ENCODE measurements around the gene BRMS1.
A peak's percentile ranks its signal among the peaks of the same experiment; 100 is the strongest.
"Not testable (repeated sequence)": the region's sequence is repeated elsewhere in the genome, so short reads cannot be mapped to it uniquely, and the experiment has no call there.

Gene BRMS1

DNA sequence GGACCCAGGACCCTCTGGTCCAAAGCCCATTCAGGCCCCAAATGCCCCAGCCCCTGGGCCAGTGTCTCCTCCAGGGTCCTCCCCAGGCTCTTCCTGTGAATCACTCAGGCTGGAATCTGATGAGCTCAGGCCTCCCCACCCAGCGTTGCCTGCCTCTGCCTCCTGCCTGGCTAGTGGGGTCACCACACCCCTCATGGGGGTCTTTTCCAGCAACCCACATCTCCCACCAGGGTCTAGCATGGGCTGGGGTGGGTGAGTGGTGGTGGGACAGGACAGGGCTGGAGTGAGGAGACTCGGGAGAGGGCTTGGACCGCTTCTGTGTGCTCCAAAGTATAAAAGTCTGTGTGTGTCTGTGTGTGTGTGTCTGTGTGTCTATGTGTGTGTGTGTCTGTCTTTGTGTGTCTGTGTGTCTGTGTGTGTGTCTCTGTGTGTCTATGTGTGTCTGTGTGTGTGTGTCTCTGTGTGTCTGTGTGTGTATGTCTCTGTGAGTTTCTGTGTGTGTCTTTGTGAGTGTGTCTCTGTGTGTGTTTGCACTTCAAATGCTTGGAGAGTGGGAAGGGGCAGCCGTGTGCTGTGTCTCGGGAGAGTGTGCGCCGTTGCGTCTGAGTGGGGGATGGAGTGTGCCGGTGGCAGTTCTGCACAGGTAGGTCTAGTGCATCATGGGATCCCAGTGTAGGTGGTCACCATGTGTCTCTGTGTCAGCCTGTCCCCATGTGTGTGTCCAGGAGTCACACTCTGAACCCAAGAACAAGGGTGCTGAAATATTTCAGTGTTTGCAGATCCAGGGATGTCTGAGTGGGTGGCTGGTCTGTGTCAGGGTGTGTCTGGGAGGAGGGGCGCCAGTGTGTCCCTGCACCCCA, 17.5 kb downstream of the BRMS1 start:
- H3K36me3 ChIP-seq (ENCODE audit: control insufficient read depth, insufficient read depth, low read length), result peaks cover 15% of the 10 kb centered on the region
- H3K9me3 ChIP-seq (ENCODE audit: control insufficient read depth, low read length), result no peaks in the 10 kb centered on the region
- no peak overlapping the region for H3K4me3 ChIP-seq (ENCODE audit: extremely low read depth, insufficient read depth, low read length, poor library complexity, severe bottlenecking)
- 85 to 90% methylated on average over 8 to 9 of the region's 10 CpGs for WGBS, 2 experiments (ENCODE audit: insufficient coverage in 2 of 2)
- H3K4me1 ChIP-seq (ENCODE audit: control insufficient read depth, insufficient read depth, low read length, poor library complexity, severe bottlenecking), result peaks cover 47% of the 10 kb centered on the region
- peak overlapping the region; percentile 85 for H3K27ac ChIP-seq (ENCODE audit: low read depth, low read length, severe bottlenecking)

DNA sequence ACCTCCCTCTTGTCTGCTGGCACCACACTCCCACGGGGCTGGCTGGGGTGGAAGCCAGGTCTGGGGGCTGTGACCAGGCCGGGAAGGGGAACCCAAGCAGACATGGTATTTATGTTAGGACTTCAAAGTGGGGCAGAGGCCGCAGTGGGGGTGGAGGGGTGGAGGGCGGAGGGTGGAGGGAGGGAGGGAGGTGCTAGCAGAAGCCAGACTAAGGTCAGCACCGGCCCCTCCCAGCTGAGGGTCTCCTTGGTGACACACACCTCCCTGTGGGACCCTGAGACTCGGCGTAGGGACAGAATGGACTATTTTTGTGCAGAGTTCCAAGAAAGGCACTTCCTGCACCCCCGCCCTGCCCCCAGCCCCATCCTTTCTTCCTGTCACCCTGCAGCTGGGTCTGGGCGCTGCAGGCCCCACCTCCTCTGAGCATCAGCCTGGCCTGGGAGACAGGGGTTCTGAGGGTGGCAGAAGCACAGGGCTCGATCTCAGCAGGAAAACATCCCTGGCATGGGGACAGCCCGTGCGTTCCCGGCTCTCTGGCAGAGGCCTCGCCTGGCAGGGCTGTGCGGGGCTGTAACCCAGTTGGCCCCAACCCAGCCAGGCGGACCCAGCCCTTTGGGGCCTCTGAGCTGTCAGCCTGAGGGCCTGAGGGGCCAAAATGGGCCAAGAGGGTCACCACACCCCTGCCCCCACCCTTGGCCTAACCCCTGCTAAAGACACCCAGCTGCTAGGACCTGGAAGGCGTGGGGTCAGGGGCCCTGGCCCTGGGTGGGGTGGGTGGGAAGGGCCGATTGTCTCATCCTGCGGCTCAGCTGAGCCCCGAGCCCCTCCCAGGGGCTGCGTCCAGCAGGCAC, 18.4 kb downstream of the BRMS1 start:
- H3K4me1 ChIP-seq (ENCODE audit: control insufficient read depth, insufficient read depth, low read length, poor library complexity, severe bottlenecking), result peaks cover 47% of the 10 kb centered on the region
- 58 to 77% methylated on average over 6 to 14 of the region's 21 CpGs for WGBS, 2 experiments (ENCODE audit: insufficient coverage in 2 of 2)
- H3K27ac ChIP-seq (ENCODE audit: low read depth, low read length, severe bottlenecking), result peak overlapping the region; percentile 85
- H3K9me3 ChIP-seq (ENCODE audit: control insufficient read depth, low read length), result no peaks in the 10 kb centered on the region
- no peak overlapping the region for H3K4me3 ChIP-seq (ENCODE audit: extremely low read depth, insufficient read depth, low read length, poor library complexity, severe bottlenecking)
- H3K36me3 ChIP-seq (ENCODE audit: control insufficient read depth, insufficient read depth, low read length), result peaks cover 7% of the 10 kb centered on the region

DNA sequence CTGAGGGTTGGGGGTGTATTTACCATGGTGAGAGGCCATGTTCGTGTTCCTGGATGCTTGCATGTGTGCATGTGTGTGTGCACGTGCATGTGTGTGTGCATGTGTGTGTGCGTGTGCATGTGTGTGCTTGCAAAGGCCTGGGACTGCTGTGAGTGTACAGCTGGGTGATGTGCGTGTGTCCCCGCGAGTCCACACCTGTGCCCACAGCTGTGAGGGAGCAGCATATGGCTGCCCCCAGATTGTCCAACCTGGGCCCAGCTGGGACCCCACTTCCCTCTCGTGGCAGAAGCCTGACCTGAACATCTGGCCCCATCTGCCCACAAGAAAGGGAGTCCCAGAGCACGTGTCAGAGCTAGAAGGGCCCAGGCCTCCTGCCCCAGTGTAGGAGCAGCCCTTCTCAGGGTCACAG, 19.6 kb downstream of the BRMS1 start:
- no peaks in the 10 kb centered on the region for H3K36me3 ChIP-seq (ENCODE audit: control insufficient read depth, insufficient read depth, low read length)
- no peaks in the 10 kb centered on the region for H3K9me3 ChIP-seq (ENCODE audit: control insufficient read depth, low read length)
- peaks cover 47% of the 10 kb centered on the region for H3K4me1 ChIP-seq (ENCODE audit: control insufficient read depth, insufficient read depth, low read length, poor library complexity, severe bottlenecking)
- WGBS, 2 experiments (ENCODE audit: insufficient coverage in 2 of 2), result 90 to 92% methylated on average over 8 of the region's 8 CpGs
- H3K27ac ChIP-seq (ENCODE audit: low read depth, low read length, severe bottlenecking), result peak overlapping the region; percentile 80
- H3K4me3 ChIP-seq (ENCODE audit: extremely low read depth, insufficient read depth, low read length, poor library complexity, severe bottlenecking), result no peak overlapping the region

DNA sequence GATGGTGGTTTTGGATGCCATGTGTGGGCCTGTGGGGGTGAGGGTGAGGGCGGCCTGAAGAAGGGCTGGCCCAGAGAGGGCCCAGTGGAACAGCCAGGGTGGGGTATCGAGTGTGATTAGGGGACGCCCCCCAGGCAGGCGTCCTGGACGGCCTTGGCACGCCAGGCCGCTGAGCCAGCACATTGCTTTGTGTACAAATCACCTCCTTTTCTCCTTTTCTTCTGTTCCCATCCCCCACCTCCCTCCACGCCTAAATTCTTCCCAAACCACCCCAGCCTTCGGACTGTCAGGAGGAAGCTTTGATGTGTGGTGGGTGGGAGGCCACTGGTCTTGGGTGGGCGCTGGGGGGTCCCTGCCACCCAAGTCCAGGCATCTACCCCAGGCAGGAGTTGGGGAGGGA, 20.2 kb downstream of the BRMS1 start:
- 51 to 84% methylated on average over 5 to 6 of the region's 10 CpGs for WGBS, 2 experiments (ENCODE audit: insufficient coverage in 2 of 2)
- H3K27ac ChIP-seq (ENCODE audit: low read depth, low read length, severe bottlenecking), result peak overlapping the region; percentile 12
- H3K4me3 ChIP-seq (ENCODE audit: extremely low read depth, insufficient read depth, low read length, poor library complexity, severe bottlenecking), result no peak overlapping the region

DNA sequence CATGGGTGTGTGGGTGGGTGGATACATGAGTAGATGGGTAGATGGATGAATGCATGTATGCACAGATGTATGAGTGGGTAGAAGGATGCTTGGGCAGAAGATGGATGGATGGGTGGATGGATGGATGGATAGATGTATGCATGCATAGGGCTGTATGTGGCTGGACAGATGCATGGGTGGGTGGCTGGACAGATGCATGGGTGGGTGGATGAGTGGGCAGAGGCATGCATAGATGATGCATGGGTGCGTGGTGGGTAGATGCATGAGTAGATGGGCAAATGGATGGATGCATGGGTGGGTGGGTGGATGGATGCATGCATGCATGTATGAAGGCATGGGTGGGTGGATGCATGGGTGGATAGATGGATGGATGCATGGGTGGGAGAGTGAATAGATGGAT, 21.2 kb downstream of the BRMS1 start:
- peaks cover 45% of the 10 kb centered on the region for H3K4me1 ChIP-seq (ENCODE audit: control insufficient read depth, insufficient read depth, low read length, poor library complexity, severe bottlenecking)
- H3K27ac ChIP-seq (ENCODE audit: low read depth, low read length, severe bottlenecking), result no peak overlapping the region
- no peak overlapping the region for H3K4me3 ChIP-seq (ENCODE audit: extremely low read depth, insufficient read depth, low read length, poor library complexity, severe bottlenecking)
- no peaks in the 10 kb centered on the region for H3K36me3 ChIP-seq (ENCODE audit: control insufficient read depth, insufficient read depth, low read length)
- peaks cover 3% of the 10 kb centered on the region for H3K9me3 ChIP-seq (ENCODE audit: control insufficient read depth, low read length)
- 100% methylated on average over 1 of the region's 1 CpG for WGBS, 2 experiments (ENCODE audit: insufficient coverage in 2 of 2)

More for the DNA sequence above, 20.2 kb downstream of the BRMS1 start:
- H3K4me1 ChIP-seq (ENCODE audit: control insufficient read depth, insufficient read depth, low read length, poor library complexity, severe bottlenecking), result peaks cover 47% of the 10 kb centered on the region
- no peaks in the 10 kb centered on the region for H3K9me3 ChIP-seq (ENCODE audit: control insufficient read depth, low read length)
- no peaks in the 10 kb centered on the region for H3K36me3 ChIP-seq (ENCODE audit: control insufficient read depth, insufficient read depth, low read length)

DNA sequence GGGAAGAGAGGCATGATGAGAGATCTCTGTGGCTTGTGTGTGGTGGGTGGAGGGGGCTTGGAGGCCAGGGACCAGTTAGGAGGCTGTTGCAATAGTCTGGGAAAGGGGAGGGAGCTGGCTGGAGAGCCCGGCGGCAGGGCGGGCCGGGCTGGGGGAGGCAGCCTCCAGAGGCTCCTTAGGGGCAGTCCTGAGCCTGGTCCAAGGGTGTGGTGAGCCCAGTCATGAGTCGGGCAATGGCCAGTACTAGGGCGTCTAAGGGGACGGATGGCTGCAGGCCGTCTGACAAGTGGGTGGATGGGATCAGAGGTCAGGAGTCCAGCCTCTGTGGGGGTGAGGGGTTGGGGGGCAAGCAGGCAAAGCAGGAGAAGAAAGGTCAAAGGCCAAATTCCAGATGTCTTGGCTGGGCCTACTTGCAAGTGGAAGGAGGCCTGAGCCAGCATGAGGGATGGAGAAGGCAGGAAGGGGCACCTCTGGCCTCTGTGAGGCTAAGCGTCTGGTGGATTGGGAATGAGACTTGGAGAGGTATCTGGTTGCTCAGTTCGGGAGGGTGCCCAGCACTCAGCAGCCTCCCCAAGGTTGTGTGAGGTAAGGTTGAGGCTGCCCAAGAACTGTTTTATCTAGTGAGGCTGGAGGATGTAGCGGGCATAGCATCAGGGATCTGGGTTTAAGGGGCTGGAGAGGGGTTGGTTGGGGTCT, 22.0 kb downstream of the BRMS1 start:
- H3K4me1 ChIP-seq (ENCODE audit: control insufficient read depth, insufficient read depth, low read length, poor library complexity, severe bottlenecking), result peaks cover 47% of the 10 kb centered on the region
- 84 to 96% methylated on average over 7 to 11 of the region's 11 CpGs for WGBS, 2 experiments (ENCODE audit: insufficient coverage in 2 of 2)
- no peak overlapping the region for H3K27ac ChIP-seq (ENCODE audit: low read depth, low read length, severe bottlenecking)
- H3K9me3 ChIP-seq (ENCODE audit: control insufficient read depth, low read length), result peaks cover 3% of the 10 kb centered on the region
- no peaks in the 10 kb centered on the region for H3K36me3 ChIP-seq (ENCODE audit: control insufficient read depth, insufficient read depth, low read length)
- no peak overlapping the region for H3K4me3 ChIP-seq (ENCODE audit: extremely low read depth, insufficient read depth, low read length, poor library complexity, severe bottlenecking)

DNA sequence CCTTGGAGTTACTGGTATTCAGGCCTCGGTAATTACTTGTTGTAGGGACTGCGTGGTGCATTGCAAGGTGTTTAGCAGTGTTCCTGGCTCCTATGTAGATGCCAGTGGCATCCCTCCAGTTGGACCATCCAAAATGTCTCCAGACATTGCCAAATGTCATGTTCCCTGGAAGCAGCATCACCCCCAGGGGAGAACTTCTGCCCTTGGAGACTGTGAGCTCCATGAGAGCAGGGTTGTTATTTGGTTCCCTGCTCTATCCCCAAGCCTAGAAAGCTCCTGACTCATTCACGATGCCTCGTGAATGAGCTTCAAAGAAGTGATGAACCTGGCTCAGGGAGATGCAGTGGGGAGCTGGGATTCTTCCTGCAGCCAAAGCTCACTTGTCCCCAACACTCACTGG, 23.3 kb downstream of the BRMS1 start:
- H3K4me1 ChIP-seq (ENCODE audit: control insufficient read depth, insufficient read depth, low read length, poor library complexity, severe bottlenecking), result peaks cover 45% of the 10 kb centered on the region
- H3K9me3 ChIP-seq (ENCODE audit: control insufficient read depth, low read length), result peaks cover 3% of the 10 kb centered on the region
- 94 to 100% methylated on average over 4 of the region's 4 CpGs for WGBS, 2 experiments (ENCODE audit: insufficient coverage in 2 of 2)
- peak overlapping the region; percentile 16 for H3K27ac ChIP-seq (ENCODE audit: low read depth, low read length, severe bottlenecking)
- H3K36me3 ChIP-seq (ENCODE audit: control insufficient read depth, insufficient read depth, low read length), result no peaks in the 10 kb centered on the region
- H3K4me3 ChIP-seq (ENCODE audit: extremely low read depth, insufficient read depth, low read length, poor library complexity, severe bottlenecking), result no peak overlapping the region

DNA sequence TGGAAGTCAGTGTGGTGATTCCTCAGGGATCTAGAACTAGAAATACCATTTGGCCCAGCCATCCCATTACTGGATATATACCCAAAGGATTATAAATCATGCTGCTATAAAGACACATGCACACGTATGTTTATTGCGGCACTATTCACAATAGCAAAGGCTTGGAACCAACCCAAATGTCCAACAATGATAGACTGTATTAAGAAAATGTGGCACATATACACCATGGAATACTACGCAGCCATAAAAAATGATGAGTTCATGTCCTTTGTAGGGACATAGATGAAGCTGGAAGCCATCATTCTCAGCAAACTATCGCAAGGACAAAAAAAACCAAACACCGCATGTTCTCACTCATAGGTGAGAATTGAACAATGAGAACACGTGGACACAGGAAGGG, 24.2 kb downstream of the BRMS1 start:
- not testable (repeated sequence) for H3K27ac ChIP-seq (ENCODE audit: low read depth, low read length, severe bottlenecking); H3K4me3 ChIP-seq (ENCODE audit: extremely low read depth, insufficient read depth, low read length, poor library complexity, severe bottlenecking); H3K36me3 ChIP-seq (ENCODE audit: control insufficient read depth, insufficient read depth, low read length); H3K9me3 ChIP-seq (ENCODE audit: control insufficient read depth, low read length)
- H3K4me1 ChIP-seq (ENCODE audit: control insufficient read depth, insufficient read depth, low read length, poor library complexity, severe bottlenecking), result peaks cover 47% of the 10 kb centered on the region
- WGBS, 2 experiments (ENCODE audit: insufficient coverage in 2 of 2), result 100% methylated on average over 1 of the region's 6 CpGs; no CpG with 5 or more reads in 1 of the 2 experiments

DNA sequence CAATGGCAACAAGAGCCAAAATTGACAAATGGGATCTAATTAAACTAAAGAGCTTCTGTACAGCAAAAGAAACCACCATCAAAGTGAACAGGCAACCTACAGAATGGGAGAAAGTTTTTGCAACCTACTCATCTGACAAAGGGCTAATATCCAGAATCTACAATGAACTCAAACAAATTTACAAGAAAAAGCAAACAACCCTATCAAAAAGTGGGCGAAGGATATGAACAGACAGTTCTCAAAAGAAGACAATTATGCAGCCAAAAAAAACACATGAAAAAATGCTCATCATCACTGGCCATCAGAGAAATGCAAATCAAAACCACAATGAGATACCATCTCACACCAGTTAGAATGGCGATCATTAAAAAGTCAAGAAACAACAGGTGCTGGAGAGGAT, 24.6 kb downstream of the BRMS1 start:
- H3K9me3 ChIP-seq (ENCODE audit: control insufficient read depth, low read length); H3K4me3 ChIP-seq (ENCODE audit: extremely low read depth, insufficient read depth, low read length, poor library complexity, severe bottlenecking); H3K27ac ChIP-seq (ENCODE audit: low read depth, low read length, severe bottlenecking); H3K36me3 ChIP-seq (ENCODE audit: control insufficient read depth, insufficient read depth, low read length): not testable (repeated sequence)
- peaks cover 47% of the 10 kb centered on the region for H3K4me1 ChIP-seq (ENCODE audit: control insufficient read depth, insufficient read depth, low read length, poor library complexity, severe bottlenecking)
- WGBS, 2 experiments (ENCODE audit: insufficient coverage in 2 of 2), result no CpG with 5 or more reads among the region's 2 CpGs

DNA sequence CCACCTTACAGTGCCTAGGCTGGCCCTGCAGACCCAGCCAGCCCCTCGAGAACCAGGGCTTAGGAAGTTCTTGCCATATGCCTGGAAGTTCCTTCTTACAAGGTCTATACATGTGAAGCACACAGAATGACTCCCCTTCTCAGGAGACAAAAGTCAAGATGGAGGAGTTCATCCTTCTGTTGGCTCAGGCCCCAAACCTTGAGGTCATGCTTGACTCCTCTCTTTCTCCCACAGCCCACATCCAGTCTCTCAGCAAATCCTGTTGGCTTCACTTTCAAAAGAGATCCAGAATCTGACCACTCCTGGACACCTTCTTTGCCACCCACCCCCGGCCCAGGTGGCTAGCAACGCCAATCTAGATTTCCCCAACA, 26.3 kb downstream of the BRMS1 start:
- peaks cover 3% of the 10 kb centered on the region for H3K9me3 ChIP-seq (ENCODE audit: control insufficient read depth, low read length)
- peaks cover 53% of the 10 kb centered on the region for H3K4me1 ChIP-seq (ENCODE audit: control insufficient read depth, insufficient read depth, low read length, poor library complexity, severe bottlenecking)
- H3K27ac ChIP-seq (ENCODE audit: low read depth, low read length, severe bottlenecking), result peak overlapping the region; percentile 95
- H3K4me3 ChIP-seq (ENCODE audit: extremely low read depth, insufficient read depth, low read length, poor library complexity, severe bottlenecking), result no peak overlapping the region
- WGBS, 2 experiments (ENCODE audit: insufficient coverage in 2 of 2), result 94% methylated on average over 2 of the region's 3 CpGs; no CpG with 5 or more reads in 1 of the 2 experiments
- no peaks in the 10 kb centered on the region for H3K36me3 ChIP-seq (ENCODE audit: control insufficient read depth, insufficient read depth, low read length)
